A549 (cell line): ENCODE measurements around the gene HSF2BP.

Experiments
- CHD2 ChIP-seq: fragments of 150-350 bp; IDR thresholded peaks from 2 replicates; pipeline ENCODE4 v1.6.1; 2014; ENCODE audit warnings: low read length; ENCODE audit not compliant: partially characterized antibody
- CTCF ChIP-seq: fragments of >200 bp; sonication (Bioruptor Twin); formaldehyde crosslinking; IDR thresholded peaks from 3 replicates; pipeline ENCODE4 v1.5.1; 2016
- EP300 ChIP-seq, 2 experiments: fragments of >200 bp; sonication (Bioruptor Twin); formaldehyde crosslinking; IDR thresholded peaks; 2 replicates in 1 of 2; 3 replicates in 1 of 2; pipeline ENCODE4 v1.6.1; 2016 to 2017
- MAFK ChIP-seq: fragments of 450-650 bp; IDR thresholded peaks from 2 replicates; pipeline ENCODE4 v1.6.1; 2014; ENCODE audit not compliant: partially characterized antibody
- MAX ChIP-seq: IDR thresholded peaks from 2 replicates; pipeline ENCODE4 v1.6.1; 2012
- POLR2A ChIP-seq: IDR thresholded peaks from 2 replicates; pipeline ENCODE4 v1.6.1; 2012; ENCODE audit warnings: mild to moderate bottlenecking, low read length
- REST ChIP-seq: fragments of 200-600 bp; sonication (generic); IDR thresholded peaks from 2 replicates; pipeline ENCODE4 v1.6.1; 2016; ENCODE audit warnings: antibody characterized with exemption, mild to moderate bottlenecking, moderate library complexity
- RFX5 ChIP-seq: fragments of 450-650 bp; IDR thresholded peaks from 2 replicates; pipeline ENCODE4 v1.7.1; 2014; ENCODE audit warnings: antibody characterized with exemption, mild to moderate bottlenecking, moderate library complexity
- RNF2 ChIP-seq: fragments of 200-600 bp; sonication (generic); IDR thresholded peaks from 2 replicates; pipeline ENCODE4 v1.6.1; 2016; ENCODE audit warnings: low read depth, mild to moderate bottlenecking, antibody characterized with exemption, moderate library complexity, borderline replicate concordance
- TFCP2L1 ChIP-seq: fragments of 250-450 bp; sonication (Bioruptor Pico); IDR thresholded peaks from 2 replicates; pipeline ENCODE4 v1.5.0; 2021; ENCODE audit warnings: mild to moderate bottlenecking
- USF2 ChIP-seq: fragments of 450-650 bp; IDR thresholded peaks from 2 replicates; pipeline ENCODE4 v1.6.1; 2014; ENCODE audit warnings: antibody characterized with exemption
- ZSCAN20 ChIP-seq: fragments of 250-450 bp; sonication (Bioruptor Pico); IDR thresholded peaks from 2 replicates; pipeline ENCODE4 v1.8.0; 2022; ENCODE audit warnings: mild to moderate bottlenecking, moderate library complexity

- TF ChIP-seq CTCF = no peak
- no peak for TF ChIP-seq MAX
- TF ChIP-seq CHD2 = no peak
- no peak for TF ChIP-seq MAFK
- no peak for TF ChIP-seq USF2
- no peak for TF ChIP-seq RFX5
- no peak for TF ChIP-seq TFCP2L1
- TF ChIP-seq POLR2A = no peak
- no peak for TF ChIP-seq EP300 (IDR thresholded peaks at IDR 0.05)
- TF ChIP-seq ZSCAN20 (CRISPR knock-in tag) = no peak
- no peak for TF ChIP-seq REST
- no peak for TF ChIP-seq RNF2
Measured at GRCh38 chr21:43699933-43700599, 40.8 kb upstream of the HSF2BP start.
